Thyroid gland (tissue), 4 donors: ENCODE data around the gene TXNDC11.

Experiments
- POLR2A ChIP-seq, 2 donors: fragments of 450-650 bp; IDR thresholded peaks; one replicate each; pipeline ENCODE4 v1.6.1; 2017; ENCODE audit warnings: antibody characterized with exemption in 2 of 2, mild to moderate bottlenecking in 2 of 2, moderate library complexity in 1 of 2
- TF ChIP-seq, protein P1 (sequence below), 6 experiments: fragments of 200-600 bp in 3 of 6; fragments of 450-650 bp in 3 of 6; sonication (generic) in 3 of 6; IDR thresholded peaks; one replicate each; pipeline ENCODE4 v1.5.1; 2016 to 2019; ENCODE audit warnings: antibody characterized with exemption in 6 of 6, mild to moderate bottlenecking in 2 of 6, inconsistent platforms in 1 of 6, moderate library complexity in 1 of 6

GRCh38 chr16:11748404-11749254, 6.0 kb upstream of the TXNDC11 start:
- TF ChIP-seq, protein P1, sequence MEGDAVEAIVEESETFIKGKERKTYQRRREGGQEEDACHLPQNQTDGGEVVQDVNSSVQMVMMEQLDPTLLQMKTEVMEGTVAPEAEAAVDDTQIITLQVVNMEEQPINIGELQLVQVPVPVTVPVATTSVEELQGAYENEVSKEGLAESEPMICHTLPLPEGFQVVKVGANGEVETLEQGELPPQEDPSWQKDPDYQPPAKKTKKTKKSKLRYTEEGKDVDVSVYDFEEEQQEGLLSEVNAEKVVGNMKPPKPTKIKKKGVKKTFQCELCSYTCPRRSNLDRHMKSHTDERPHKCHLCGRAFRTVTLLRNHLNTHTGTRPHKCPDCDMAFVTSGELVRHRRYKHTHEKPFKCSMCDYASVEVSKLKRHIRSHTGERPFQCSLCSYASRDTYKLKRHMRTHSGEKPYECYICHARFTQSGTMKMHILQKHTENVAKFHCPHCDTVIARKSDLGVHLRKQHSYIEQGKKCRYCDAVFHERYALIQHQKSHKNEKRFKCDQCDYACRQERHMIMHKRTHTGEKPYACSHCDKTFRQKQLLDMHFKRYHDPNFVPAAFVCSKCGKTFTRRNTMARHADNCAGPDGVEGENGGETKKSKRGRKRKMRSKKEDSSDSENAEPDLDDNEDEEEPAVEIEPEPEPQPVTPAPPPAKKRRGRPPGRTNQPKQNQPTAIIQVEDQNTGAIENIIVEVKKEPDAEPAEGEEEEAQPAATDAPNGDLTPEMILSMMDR (IDR thresholded peaks at IDR 0.05): no peak
- no peak for TF ChIP-seq POLR2A (IDR thresholded peaks at IDR 0.05)
